ENCODE results near the gene HNRNPAB.

The HNRNPAB gene

GRCh38 chr5:178259623-178260536, 55.5 kb downstream of the HNRNPAB start:
- TF ChIP-seq CREB1 (IDR thresholded peaks at IDR 0.05; ENCODE audit: low read depth) = no peak
- TF ChIP-seq, protein P1, sequence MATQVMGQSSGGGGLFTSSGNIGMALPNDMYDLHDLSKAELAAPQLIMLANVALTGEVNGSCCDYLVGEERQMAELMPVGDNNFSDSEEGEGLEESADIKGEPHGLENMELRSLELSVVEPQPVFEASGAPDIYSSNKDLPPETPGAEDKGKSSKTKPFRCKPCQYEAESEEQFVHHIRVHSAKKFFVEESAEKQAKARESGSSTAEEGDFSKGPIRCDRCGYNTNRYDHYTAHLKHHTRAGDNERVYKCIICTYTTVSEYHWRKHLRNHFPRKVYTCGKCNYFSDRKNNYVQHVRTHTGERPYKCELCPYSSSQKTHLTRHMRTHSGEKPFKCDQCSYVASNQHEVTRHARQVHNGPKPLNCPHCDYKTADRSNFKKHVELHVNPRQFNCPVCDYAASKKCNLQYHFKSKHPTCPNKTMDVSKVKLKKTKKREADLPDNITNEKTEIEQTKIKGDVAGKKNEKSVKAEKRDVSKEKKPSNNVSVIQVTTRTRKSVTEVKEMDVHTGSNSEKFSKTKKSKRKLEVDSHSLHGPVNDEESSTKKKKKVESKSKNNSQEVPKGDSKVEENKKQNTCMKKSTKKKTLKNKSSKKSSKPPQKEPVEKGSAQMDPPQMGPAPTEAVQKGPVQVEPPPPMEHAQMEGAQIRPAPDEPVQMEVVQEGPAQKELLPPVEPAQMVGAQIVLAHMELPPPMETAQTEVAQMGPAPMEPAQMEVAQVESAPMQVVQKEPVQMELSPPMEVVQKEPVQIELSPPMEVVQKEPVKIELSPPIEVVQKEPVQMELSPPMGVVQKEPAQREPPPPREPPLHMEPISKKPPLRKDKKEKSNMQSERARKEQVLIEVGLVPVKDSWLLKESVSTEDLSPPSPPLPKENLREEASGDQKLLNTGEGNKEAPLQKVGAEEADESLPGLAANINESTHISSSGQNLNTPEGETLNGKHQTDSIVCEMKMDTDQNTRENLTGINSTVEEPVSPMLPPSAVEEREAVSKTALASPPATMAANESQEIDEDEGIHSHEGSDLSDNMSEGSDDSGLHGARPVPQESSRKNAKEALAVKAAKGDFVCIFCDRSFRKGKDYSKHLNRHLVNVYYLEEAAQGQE (IDR thresholded peaks at IDR 0.05; ENCODE audit: low read depth) = no peak
- TF ChIP-seq ZBTB7A (IDR thresholded peaks at IDR 0.05; ENCODE audit: low read depth) = no peak
- no peak for TF ChIP-seq USF1 (IDR thresholded peaks at IDR 0.05)
- TF ChIP-seq TCF12 (IDR thresholded peaks at IDR 0.05; ENCODE audit: low read depth) = no peak
- TF ChIP-seq NFIC (IDR thresholded peaks at IDR 0.05) = no peak
- TF ChIP-seq RAD21 (IDR thresholded peaks at IDR 0.05; ENCODE audit: low read depth) = no peak
- TF ChIP-seq YY1 (IDR thresholded peaks at IDR 0.05; ENCODE audit: low read depth) = no peak
- TF ChIP-seq MAX (IDR thresholded peaks at IDR 0.05) = no peak
- no peak for TF ChIP-seq TAF1 (IDR thresholded peaks at IDR 0.05; ENCODE audit: low read depth)
- TF ChIP-seq FOXM1 (IDR thresholded peaks at IDR 0.05; ENCODE audit: borderline replicate concordance, low read depth) = no peak
- no peak for TF ChIP-seq EGR1 (IDR thresholded peaks at IDR 0.05)
- no peak for TF ChIP-seq CEBPB (IDR thresholded peaks at IDR 0.05)
- TF ChIP-seq TEAD4 (IDR thresholded peaks at IDR 0.05) = no peak

Measured in Ishikawa (cell line).